ENCODE results near the gene LAMTOR5. TPM values are rescaled to one million over a fixed set of nuclear protein-coding genes. Genes with fewer than 3 reads are reported as not detected.

Gene LAMTOR5
- total RNA-seq, 4 donors from 2014 or later = 46.1 to 119 (median 80.2) TPM

- H3K4me1 ChIP-seq = no peaks in the 10 kb centered on the region
- no peak overlapping the region for H3K4me3 ChIP-seq (replicated peaks in 1 of 3)
- no peaks in the 10 kb centered on the region for H3K27me3 ChIP-seq
- 55 to 59% methylated on average over 7 of the region's 7 CpGs for WGBS, 2 donors
- no peak overlapping the region for H3K27ac ChIP-seq
- no peaks in the 10 kb centered on the region for H3K36me3 ChIP-seq
- TF ChIP-seq POLR2A (IDR thresholded peaks at IDR 0.05) = no peak
- TF ChIP-seq CTCF (IDR thresholded peaks at IDR 0.05) = no peak
- intact Hi-C loops (cut with DNase I) = no loop called here
- no peaks in the 10 kb centered on the region for H3K9me3 ChIP-seq
- DNase-seq = peak in 1 of 2 donors; percentile 22
Measured at GRCh38 chr1:110452330-110452729, 44.8 kb upstream of the LAMTOR5 start.

GRCh38 chr1:110450929-110451328, 43.4 kb upstream of the LAMTOR5 start, which contains the start of gene PROK1:
Gene PROK1, plus strand, starts transcription at chr1:110451149. Its CDS starts 68 bp downstream, at chr1:110451217.
- TF ChIP-seq POLR2A (IDR thresholded peaks at IDR 0.05) (no peak), CTCF (IDR thresholded peaks at IDR 0.05) (no peak)
- H3K27me3 ChIP-seq = no peaks in the 10 kb centered on the region
- DNase-seq = no peak

GRCh38 chr1:110449661-110450651, 42.5 kb upstream of the LAMTOR5 start:
- Histone ChIP-seq H3K27me3 (no peaks in the 10 kb centered on the region), H3K27ac (no peak overlapping the region), H3K36me3 (no peaks in the 10 kb centered on the region), H3K4me3 (replicated peaks in 1 of 3) (no peak overlapping the region), H3K4me1 (no peaks in the 10 kb centered on the region), H3K9me3 (no peaks in the 10 kb centered on the region)
- intact Hi-C loops (cut with DNase I) = no loop called here
- DNase-seq = no peak
- WGBS, 2 donors = 59 to 69% methylated on average over 11 to 12 of the region's 12 CpGs
- TF ChIP-seq POLR2A (IDR thresholded peaks at IDR 0.05) (no peak), CTCF (IDR thresholded peaks at IDR 0.05) (no peak)

More at GRCh38 chr1:110450929-110451328, 43.4 kb upstream of the LAMTOR5 start, which contains the start of gene PROK1:
- Histone ChIP-seq H3K9me3 (no peaks in the 10 kb centered on the region), H3K27ac (no peak within 1 kb of the TSS), H3K36me3 (no peaks in the 10 kb centered on the region), H3K4me1 (no peaks in the 10 kb centered on the region), H3K4me3 (replicated peaks in 1 of 3) (no peak within 1 kb of the TSS)
- 75 to 78% methylated on average over 8 of the region's 8 CpGs for WGBS, 2 donors
- intact Hi-C loops (cut with DNase I) = no loop called here

GRCh38 chr1:110444561-110444960, 37.1 kb upstream of the LAMTOR5 start:
- H3K9me3 ChIP-seq = no peaks in the 10 kb centered on the region
- peaks cover 13 to 20% of the 10 kb centered on the region in 2 donors for H3K4me1 ChIP-seq
- H3K36me3 ChIP-seq = no peaks in the 10 kb centered on the region
- no peaks in the 10 kb centered on the region for H3K27me3 ChIP-seq
- TF ChIP-seq POLR2A (IDR thresholded peaks at IDR 0.05) (no peak), CTCF (IDR thresholded peaks at IDR 0.05) (no peak)
- 85 to 87% methylated on average over 8 of the region's 8 CpGs for WGBS, 2 donors
- H3K27ac ChIP-seq = no peak overlapping the region
- intact Hi-C loops (cut with DNase I) = no loop called here
- no peak for DNase-seq
- H3K4me3 ChIP-seq (replicated peaks in 1 of 3) = no peak overlapping the region

GRCh38 chr1:110443451-110443850, 36.0 kb upstream of the LAMTOR5 start:
- H3K4me1 ChIP-seq = peaks cover 13 to 20% of the 10 kb centered on the region in 2 donors
- no peak overlapping the region for H3K27ac ChIP-seq
- H3K4me3 ChIP-seq (replicated peaks in 1 of 3) = no peak overlapping the region
- H3K36me3 ChIP-seq = no peaks in the 10 kb centered on the region
- no peaks in the 10 kb centered on the region for H3K9me3 ChIP-seq
- intact Hi-C loops (cut with DNase I) = no loop called here
- no peak for TF ChIP-seq CTCF (IDR thresholded peaks at IDR 0.05)
- no peak for TF ChIP-seq POLR2A (IDR thresholded peaks at IDR 0.05)
- no peak for DNase-seq
- 77 to 87% methylated on average over 7 to 8 of the region's 8 CpGs for WGBS, 2 donors
- no peaks in the 10 kb centered on the region for H3K27me3 ChIP-seq

Measured in thyroid gland (tissue), 4 donors.